A204.1 (cell line): ENCODE data around the gene LIN54.
"Not testable (repeated sequence)": the region's sequence is repeated elsewhere in the genome, so short reads cannot be mapped to it uniquely, and the experiment has no call there.

ENCODE experiments used
- FAIRE-seq: peaks from 2 replicates; lab custom pipeline; 2012; peaks lifted over from hg19 to GRCh38; lab: Jason Lieb, UNC

Gene LIN54

DNA sequence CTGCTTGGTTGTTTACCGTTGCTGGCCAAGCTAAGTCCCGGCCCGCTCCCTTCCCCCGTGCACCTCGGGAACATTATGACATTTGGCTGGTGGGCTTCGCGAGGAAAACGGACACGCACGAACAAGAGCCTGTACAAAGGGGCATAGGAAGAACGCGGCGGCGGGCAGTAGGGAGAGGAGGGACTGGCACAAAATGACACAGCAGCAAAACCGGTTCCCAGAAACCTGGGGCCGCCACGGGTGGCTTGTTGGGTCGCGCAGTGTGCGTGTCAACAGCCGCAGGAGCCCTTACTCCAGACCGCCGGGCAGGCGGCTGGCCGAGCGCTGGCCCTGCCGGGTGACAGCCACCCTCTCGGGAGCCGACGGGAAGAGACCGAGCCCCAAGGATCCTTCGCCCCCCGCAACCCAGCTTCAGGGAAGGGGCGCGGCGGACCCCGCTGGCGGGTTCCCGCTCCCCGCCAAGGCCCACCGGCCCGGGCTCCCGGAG, 1.6 kb upstream of the LIN54 start:
- FAIRE-seq: no peak

DNA sequence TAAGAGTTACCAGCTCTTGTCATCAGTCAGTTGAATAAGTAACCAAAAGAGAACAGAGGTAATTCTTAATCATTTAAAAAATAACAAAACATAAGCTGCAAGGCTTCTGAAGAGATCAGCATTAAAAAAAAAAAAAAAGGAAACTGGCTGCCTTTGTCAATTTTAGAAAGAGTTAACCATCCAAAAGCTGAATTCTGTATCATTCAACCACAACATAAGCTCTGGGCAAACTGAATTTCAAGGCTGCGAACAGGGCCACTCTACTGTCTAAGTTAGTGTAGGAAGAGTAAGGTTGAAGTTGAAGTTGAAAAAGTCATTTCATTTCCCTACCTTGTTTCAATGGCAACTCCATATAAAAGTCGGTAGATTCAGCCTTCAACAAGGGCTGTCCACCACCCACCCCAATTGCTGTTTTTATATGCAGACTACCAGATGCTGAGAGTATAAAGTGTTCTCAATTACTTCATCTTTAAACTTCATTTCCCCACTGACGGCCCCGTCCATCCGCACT, 1.1 kb upstream of the LIN54 start:
- no peak for FAIRE-seq

GRCh38 chr4:83010111-83010521, 507 bp downstream of the LIN54 start:
- FAIRE-seq: no peak

GRCh38 chr4:83009529-83009928, 1.1 kb downstream of the LIN54 start:
- FAIRE-seq: no peak

DNA sequence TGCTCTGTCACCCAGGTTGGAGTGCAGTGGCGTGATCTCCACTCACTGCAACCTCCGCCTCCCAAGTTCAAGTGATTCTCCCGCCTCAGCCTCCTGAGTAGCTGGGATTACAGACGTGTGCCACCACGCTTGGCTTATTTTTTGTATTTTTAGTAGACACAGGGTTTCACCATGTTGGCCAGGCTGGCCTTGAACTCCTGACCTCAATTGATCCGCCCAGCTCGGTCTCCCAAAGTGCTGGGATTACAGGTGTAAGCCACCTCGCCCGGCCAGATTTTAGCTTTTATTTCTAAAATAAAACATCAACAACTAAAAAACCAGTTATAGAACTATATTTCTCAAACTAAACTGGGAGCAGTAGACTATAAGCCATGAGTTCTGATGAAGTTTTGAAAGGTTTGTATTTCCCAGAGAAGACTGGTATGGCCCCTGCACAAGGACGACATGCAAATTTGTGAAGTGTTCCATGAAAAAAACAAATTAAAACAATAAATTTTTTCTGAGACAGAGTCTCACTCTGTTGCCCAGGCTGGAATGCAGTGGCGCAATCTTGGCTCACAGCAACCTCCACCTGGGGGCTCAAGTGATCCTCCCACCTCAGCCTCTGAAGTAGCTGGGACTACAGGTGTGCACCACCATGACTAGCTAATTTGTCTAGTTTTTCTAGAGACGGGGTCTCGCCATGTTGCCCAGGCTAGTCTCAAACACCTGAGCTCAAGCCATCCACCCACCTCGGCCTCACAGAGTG, 7.4 kb downstream of the LIN54 start:
- not testable (repeated sequence) for FAIRE-seq

- FAIRE-seq: no peak
These were observed 8.3 kb downstream of the LIN54 start for GRCh38 chr4:83002329-83002728.

DNA sequence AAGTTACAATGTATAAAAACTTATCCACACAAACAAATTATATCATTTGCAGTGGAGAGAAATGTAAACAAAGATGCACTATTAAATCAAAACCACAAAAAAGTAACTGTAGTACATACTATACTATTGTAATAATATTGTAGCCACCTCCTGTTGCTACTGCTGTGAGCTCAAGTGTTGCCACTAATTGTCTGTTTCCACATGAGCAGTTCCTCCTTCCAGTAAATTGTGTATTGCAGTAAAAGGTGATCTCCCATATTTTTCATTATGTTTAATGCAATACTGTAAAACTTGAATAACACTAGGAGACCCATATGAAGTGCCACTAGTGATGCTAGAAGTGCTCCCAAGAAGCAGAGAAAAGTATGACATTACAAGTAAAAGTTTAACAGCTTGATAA, 11.7 kb downstream of the LIN54 start:
- FAIRE-seq: no peak

GRCh38 chr4:82994834-82995233, 15.8 kb downstream of the LIN54 start:
- FAIRE-seq: no peak

GRCh38 chr4:82989575-82990429, 20.8 kb downstream of the LIN54 start:
- no peak for FAIRE-seq

DNA sequence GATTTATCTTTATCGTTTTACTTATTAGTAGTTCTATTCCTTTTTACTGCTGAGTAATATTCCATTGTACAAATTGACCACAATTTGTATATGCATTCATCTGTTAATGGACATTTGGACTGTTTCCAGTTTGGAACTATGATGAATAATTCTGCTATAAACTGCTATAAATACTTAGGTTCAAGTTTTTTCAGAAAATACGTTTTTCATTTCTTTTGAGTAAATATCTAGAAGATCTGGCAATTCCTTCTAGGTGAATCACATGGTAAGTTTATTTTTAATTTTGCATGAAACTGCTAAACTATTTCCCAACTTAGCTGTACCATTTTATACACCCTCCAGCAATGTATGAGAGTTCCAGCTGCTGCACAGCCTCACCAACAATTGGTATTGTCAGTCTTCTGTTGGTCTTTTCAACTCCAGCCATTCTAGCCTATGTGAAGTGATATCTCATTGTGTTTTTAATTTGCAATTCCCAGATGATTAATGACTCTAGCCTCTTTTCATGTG, 22.2 kb downstream of the LIN54 start:
- no peak for FAIRE-seq

DNA sequence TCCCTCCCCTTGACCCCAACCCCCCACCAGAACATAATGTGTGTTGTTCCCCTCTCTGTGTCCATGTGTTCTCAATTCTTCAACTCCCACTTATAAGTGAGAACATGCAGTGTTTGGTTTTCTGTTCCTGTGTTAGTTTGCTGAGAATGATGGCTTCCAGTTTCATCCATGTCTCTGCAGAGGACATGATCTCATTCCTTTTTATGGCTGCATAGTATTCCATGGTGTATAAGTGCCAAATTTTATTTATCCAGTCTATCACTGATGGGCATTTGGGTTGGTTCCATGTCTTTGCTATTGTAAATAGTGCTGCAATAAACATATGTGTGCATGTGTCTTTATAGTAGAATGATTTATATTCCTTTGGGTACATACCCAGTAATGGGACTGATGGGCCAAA, 23.1 kb downstream of the LIN54 start:
- not testable (repeated sequence) for FAIRE-seq

DNA sequence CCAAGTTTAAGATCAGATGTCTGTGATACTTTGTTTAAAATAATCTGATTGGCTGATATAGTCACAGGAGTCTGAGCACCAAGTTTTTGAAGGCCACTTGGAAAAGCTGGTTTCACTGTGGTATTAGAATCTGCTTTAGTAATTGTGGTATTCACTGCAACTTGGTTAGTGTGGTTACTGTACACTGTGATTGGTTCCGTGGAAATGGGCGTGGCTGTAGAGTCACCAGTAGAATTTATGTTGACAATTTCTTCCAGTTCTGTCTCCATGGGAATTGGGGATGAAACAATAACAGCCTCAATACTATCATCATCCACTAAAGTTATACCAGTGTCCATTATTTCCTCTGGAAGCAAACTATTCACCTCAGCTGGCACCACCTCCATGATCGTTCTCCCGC, 26.2 kb downstream of the LIN54 start:
- no peak for FAIRE-seq

GRCh38 chr4:82983444-82983843, 27.2 kb downstream of the LIN54 start:
- no peak for FAIRE-seq

DNA sequence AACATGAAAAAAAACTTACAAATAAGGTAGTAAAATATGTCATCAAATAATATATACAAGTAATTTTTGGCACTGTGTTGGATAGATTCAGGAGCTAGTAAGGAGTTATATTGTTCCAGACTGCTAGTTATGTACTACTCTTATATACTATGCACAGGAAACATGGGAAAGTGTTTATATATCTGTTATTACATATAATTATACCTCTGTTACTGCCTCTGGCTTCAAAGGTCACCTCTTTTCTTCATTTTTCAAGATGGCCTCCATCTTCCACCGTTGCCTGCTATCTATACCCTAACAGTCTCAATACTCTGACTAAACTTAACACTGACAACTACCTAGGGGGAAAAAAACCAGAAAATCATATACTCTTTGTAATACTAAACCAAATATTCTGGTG, 29.5 kb downstream of the LIN54 start:
- no peak for FAIRE-seq

- no peak for FAIRE-seq
These were observed 34.8 kb downstream of the LIN54 start for GRCh38 chr4:82975792-82976191.

DNA sequence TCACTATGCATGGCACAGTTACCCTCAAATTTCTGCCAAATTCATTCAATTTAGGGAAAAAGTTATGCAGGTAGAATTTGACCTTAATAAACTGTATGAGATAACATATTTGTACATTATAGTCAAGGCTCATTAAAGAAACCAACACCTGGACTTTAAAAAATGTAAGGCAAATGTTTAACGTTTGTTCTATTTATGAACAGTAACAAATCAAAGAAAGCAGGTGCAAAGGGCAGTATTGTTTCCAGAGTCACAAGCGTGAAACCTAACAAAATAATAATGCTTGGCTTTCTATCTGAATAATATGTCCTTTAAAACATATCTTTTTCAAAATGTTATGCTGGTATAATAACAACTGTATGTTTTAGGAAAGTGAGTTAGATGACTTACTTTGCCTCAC, 41.2 kb downstream of the LIN54 start:
- FAIRE-seq: no peak

GRCh38 chr4:82968972-82969371, 41.7 kb downstream of the LIN54 start:
- no peak for FAIRE-seq

DNA sequence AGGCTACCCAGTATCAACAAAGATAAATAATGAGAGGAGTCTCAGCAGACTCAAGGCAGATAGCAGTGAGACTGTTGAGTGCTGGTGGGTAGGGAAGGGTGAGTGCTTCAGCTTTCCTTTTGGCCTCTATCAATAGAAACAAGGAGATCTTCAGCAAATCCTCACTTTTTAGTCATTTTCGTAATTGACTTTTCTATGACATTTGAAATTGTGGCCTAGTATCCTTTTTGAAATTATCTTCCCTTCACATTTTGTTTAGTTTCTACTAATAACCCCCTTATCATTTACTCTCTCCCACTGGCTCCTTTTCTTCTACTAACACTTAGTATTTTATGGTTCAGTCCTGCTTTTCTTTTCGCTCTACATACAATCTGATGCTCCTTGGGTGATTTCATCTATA, 44.9 kb downstream of the LIN54 start:
- FAIRE-seq: no peak

- no peak for FAIRE-seq
These were observed 53.6 kb downstream of the LIN54 start for GRCh38 chr4:82957045-82957444.

GRCh38 chr4:82954212-82954611, 56.4 kb downstream of the LIN54 start:
- no peak for FAIRE-seq

GRCh38 chr4:82951196-82951595, 59.4 kb downstream of the LIN54 start:
- no peak for FAIRE-seq

GRCh38 chr4:82948647-82949204, 61.9 kb downstream of the LIN54 start:
- no peak for FAIRE-seq

DNA sequence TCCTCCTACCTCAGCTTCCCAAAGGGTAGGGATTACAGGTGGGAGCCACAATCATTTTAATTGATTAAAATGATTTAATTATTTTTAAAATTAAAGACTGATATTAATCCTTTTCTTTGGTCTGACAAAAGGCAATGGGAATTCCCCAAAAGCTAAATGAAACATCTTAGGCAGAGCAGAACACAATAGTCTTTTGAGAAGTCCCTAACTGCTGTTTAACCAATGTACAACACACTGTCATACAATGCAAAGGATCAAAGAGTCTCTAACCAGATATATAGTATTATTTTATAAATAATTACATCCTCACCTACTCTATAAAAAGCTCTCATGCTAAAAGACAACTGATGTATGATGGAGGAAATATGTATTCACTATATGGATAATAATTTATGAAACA, 63.1 kb downstream of the LIN54 start:
- FAIRE-seq: no peak
